A673 (cell line): ENCODE data around the gene TES.

Source experiments
- EZH2 ChIP-seq: fragments of 200-600 bp; sonication (generic); IDR thresholded peaks from 2 replicates; pipeline ENCODE4 v1.6.1; 2017; ENCODE audit warnings: borderline replicate concordance, low read depth, mild to moderate bottlenecking, mixed read lengths, antibody characterized with exemption, low read length; ENCODE audit not compliant: poor library complexity, severe bottlenecking
- TF ChIP-seq, protein P1 (sequence below): fragments of 300-800, 200-600 bp; sonication (generic); conservative IDR thresholded peaks from 2 replicates; pipeline ENCODE4 v1.5.1; 2017; ENCODE audit warnings: low read depth, mild to moderate bottlenecking, antibody characterized with exemption, low read length, moderate library complexity, mixed read lengths

DNA sequence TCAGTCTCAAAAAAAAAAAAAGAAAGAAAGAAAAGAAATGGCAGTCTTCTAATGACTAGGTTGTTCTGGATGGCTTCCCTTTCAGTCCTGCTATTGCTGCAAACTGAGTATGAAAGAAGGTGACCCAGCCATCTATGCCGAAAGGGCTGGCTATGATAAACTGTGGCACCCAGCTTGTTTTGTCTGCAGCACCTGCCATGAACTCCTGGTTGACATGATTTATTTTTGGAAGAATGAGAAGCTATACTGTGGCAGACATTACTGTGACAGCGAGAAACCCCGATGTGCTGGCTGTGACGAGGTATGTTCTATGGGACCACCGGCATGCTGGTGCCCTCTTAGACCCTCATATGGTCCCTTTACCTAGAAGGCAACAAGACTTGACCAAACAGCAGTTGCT lies 41.3 kb downstream of the TES start:
- TF ChIP-seq, protein P1, sequence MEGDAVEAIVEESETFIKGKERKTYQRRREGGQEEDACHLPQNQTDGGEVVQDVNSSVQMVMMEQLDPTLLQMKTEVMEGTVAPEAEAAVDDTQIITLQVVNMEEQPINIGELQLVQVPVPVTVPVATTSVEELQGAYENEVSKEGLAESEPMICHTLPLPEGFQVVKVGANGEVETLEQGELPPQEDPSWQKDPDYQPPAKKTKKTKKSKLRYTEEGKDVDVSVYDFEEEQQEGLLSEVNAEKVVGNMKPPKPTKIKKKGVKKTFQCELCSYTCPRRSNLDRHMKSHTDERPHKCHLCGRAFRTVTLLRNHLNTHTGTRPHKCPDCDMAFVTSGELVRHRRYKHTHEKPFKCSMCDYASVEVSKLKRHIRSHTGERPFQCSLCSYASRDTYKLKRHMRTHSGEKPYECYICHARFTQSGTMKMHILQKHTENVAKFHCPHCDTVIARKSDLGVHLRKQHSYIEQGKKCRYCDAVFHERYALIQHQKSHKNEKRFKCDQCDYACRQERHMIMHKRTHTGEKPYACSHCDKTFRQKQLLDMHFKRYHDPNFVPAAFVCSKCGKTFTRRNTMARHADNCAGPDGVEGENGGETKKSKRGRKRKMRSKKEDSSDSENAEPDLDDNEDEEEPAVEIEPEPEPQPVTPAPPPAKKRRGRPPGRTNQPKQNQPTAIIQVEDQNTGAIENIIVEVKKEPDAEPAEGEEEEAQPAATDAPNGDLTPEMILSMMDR = no peak
- no peak for TF ChIP-seq EZH2
